H9 (cell line): ENCODE results near the gene ATF7IP2. TPM values are rescaled to one million over a fixed set of nuclear protein-coding genes. Genes with fewer than 3 reads are reported as not detected.
A peak's percentile ranks its signal among the peaks of the same experiment; 100 is the strongest.

ENCODE experiments used
- DNase-seq: peaks from one replicate; pipeline ENCODE4 v3.0.0-alpha.2; 2017
- H2AFZ ChIP-seq: one replicate; pipeline ENCODE4 v1.6.1; 2013; ENCODE audit warnings: mild to moderate bottlenecking, low read length, control low read depth, moderate library complexity
- H2AK5ac ChIP-seq: 2 replicates; pipeline ENCODE4 v1.6.1; 2013; ENCODE audit warnings: low read length, control low read depth, mixed read lengths; ENCODE audit not compliant: insufficient read length
- H2BK120ac ChIP-seq: one replicate; pipeline ENCODE4 v1.6.1; 2013; ENCODE audit warnings: low read depth, mild to moderate bottlenecking, low read length, control low read depth, inconsistent platforms; ENCODE audit not compliant: poor library complexity, severe bottlenecking
- H2BK12ac ChIP-seq: 2 replicates; pipeline ENCODE4 v1.6.1; 2013; ENCODE audit warnings: low read length, control low read depth, mixed read lengths, low read depth; ENCODE audit not compliant: insufficient read length
- H2BK15ac ChIP-seq: 2 replicates; pipeline ENCODE4 v1.6.1; 2013; ENCODE audit warnings: low read depth, low read length, control low read depth
- H2BK20ac ChIP-seq: one replicate; pipeline ENCODE4 v1.6.1; 2013; ENCODE audit warnings: low read depth, mild to moderate bottlenecking, low read length, control low read depth, inconsistent platforms; ENCODE audit not compliant: poor library complexity, severe bottlenecking
- H2BK5ac ChIP-seq: 2 replicates; pipeline ENCODE4 v1.6.1; 2013; ENCODE audit warnings: low read length, control low read depth, mixed read lengths; ENCODE audit not compliant: insufficient read length
- H3K14ac ChIP-seq: 2 replicates; pipeline ENCODE4 v1.6.1; 2013; ENCODE audit warnings: low read length, control low read depth; ENCODE audit not compliant: insufficient read depth
- H3K18ac ChIP-seq: 2 replicates; pipeline ENCODE4 v1.6.1; 2013; ENCODE audit warnings: low read depth, mild to moderate bottlenecking, mixed read lengths, low read length, control low read depth; ENCODE audit not compliant: insufficient read length
- H3K23ac ChIP-seq: 2 replicates; pipeline ENCODE4 v1.6.1; 2013; ENCODE audit warnings: low read length, control low read depth, mixed read lengths, low read depth; ENCODE audit not compliant: insufficient read length
- H3K23me2 ChIP-seq: 2 replicates; pipeline ENCODE4 v1.6.1; 2013; ENCODE audit warnings: low read depth, mild to moderate bottlenecking, mixed read lengths, low read length, control low read depth; ENCODE audit not compliant: insufficient read length, poor library complexity, severe bottlenecking
- H3K27ac ChIP-seq: 2 replicates; pipeline ENCODE4 v1.5.1; 2013; ENCODE audit warnings: low read length, control low read depth, mixed read lengths, low read depth; ENCODE audit not compliant: insufficient read length
- H3K27me3 ChIP-seq: 2 replicates; pipeline ENCODE4 v1.6.1; 2013; ENCODE audit warnings: low read length, control low read depth, inconsistent platforms; ENCODE audit not compliant: insufficient read depth
- H3K4ac ChIP-seq: 2 replicates; pipeline ENCODE4 v1.6.1; 2013; ENCODE audit warnings: low read depth, mild to moderate bottlenecking, control low read depth, inconsistent platforms, low read length, moderate library complexity
- H3K4me1 ChIP-seq: 2 replicates; pipeline ENCODE4 v1.6.1; 2013; ENCODE audit warnings: low read length, control low read depth, inconsistent platforms; ENCODE audit not compliant: insufficient read depth
- H3K4me2 ChIP-seq: 2 replicates; pipeline ENCODE4 v1.6.1; 2013; ENCODE audit warnings: low read length, control low read depth, mixed read lengths; ENCODE audit not compliant: insufficient read length, insufficient read depth
- H3K56ac ChIP-seq: 2 replicates; pipeline ENCODE4 v1.6.1; 2013; ENCODE audit warnings: low read depth, mild to moderate bottlenecking, mixed read lengths, low read length, control low read depth; ENCODE audit not compliant: insufficient read length
- H3K79me1 ChIP-seq: 2 replicates; pipeline ENCODE4 v1.6.1; 2013; ENCODE audit warnings: low read depth, mild to moderate bottlenecking, moderate library complexity, low read length, control low read depth, inconsistent platforms; ENCODE audit not compliant: insufficient read depth, poor library complexity, severe bottlenecking
- H3K79me2 ChIP-seq: 2 replicates; pipeline ENCODE4 v1.6.1; 2013; ENCODE audit warnings: low read length, control low read depth, inconsistent platforms; ENCODE audit not compliant: insufficient read depth
- H3K9ac ChIP-seq: 2 replicates; pipeline ENCODE4 v1.6.1; 2013; ENCODE audit warnings: low read length, control low read depth, mixed read lengths; ENCODE audit not compliant: insufficient read length; ENCODE audit errors: extremely low read depth
- H3K9me3 ChIP-seq: one replicate; pipeline ENCODE4 v1.6.1; 2013; ENCODE audit warnings: low read depth, low read length, inconsistent platforms; ENCODE audit not compliant: control insufficient read depth
- H3T11ph ChIP-seq: one replicate; pipeline ENCODE4 v1.6.1; 2013; ENCODE audit warnings: mild to moderate bottlenecking, low read length, control low read depth, inconsistent platforms
- H4K20me1 ChIP-seq: one replicate; pipeline ENCODE4 v1.6.1; 2013; ENCODE audit not compliant: control insufficient read depth, insufficient read length, insufficient read depth
- H4K5ac ChIP-seq: 2 replicates; pipeline ENCODE4 v1.6.1; 2013; ENCODE audit warnings: low read depth, mild to moderate bottlenecking, mixed read lengths, low read length, control low read depth; ENCODE audit not compliant: insufficient read length
- H4K8ac ChIP-seq: replicated peaks from 2 replicates; pipeline ENCODE4 v1.6.1; 2013; ENCODE audit warnings: low read length, control low read depth, mixed read lengths, low read depth; ENCODE audit not compliant: insufficient read length
- H4K91ac ChIP-seq: 2 replicates; pipeline ENCODE4 v1.6.1; 2013; ENCODE audit warnings: low read depth, mild to moderate bottlenecking, moderate library complexity, mixed read lengths, low read length, control low read depth; ENCODE audit not compliant: insufficient read length
- H3K27ac Mint-ChIP-seq, 3 experiments: 2 replicates in 2 of 3; 3 replicates in 1 of 3; pipeline ENCODE4 v1.8.0; 2020 to 2021; ENCODE audit warnings: mixed read lengths in 3 of 3, mild to moderate bottlenecking in 1 of 3, moderate library complexity in 1 of 3
- H3K27me3 Mint-ChIP-seq: 2 replicates; pipeline ENCODE4 v1.8.0; 2021; ENCODE audit warnings: low read depth, mild to moderate bottlenecking, moderate library complexity, mixed read lengths
- H3K36me3 Mint-ChIP-seq, 3 experiments: 2 replicates in 2 of 3; 3 replicates in 1 of 3; pipeline ENCODE4 v1.8.0; 2020 to 2021; ENCODE audit warnings: low read depth in 3 of 3, mixed read lengths in 3 of 3; ENCODE audit not compliant: insufficient read depth in 1 of 3
- H3K4me1 Mint-ChIP-seq, 2 experiments: 2 replicates each; pipeline ENCODE4 v1.8.0; 2020; ENCODE audit warnings: mixed read lengths in 2 of 2
- H3K4me3 Mint-ChIP-seq, 2 experiments: 2 replicates in 1 of 2; 3 replicates in 1 of 2; pipeline ENCODE4 v1.8.0; 2020 to 2021; ENCODE audit warnings: mild to moderate bottlenecking in 2 of 2, mixed read lengths in 2 of 2, moderate library complexity in 1 of 2
- H3K9me3 Mint-ChIP-seq, 2 experiments: 2 replicates in 1 of 2; 3 replicates in 1 of 2; pipeline ENCODE4 v1.8.0; 2020; ENCODE audit warnings: mild to moderate bottlenecking in 2 of 2, mixed read lengths in 2 of 2, moderate library complexity in 1 of 2
- WGBS: extraction: QIAGEN DNeasy Blood & Tissue Kit; methylation state at CpG from one replicate; pipeline ENCODE4 v1.1.7; 2013; ENCODE audit warnings: missing lambda C conversion rate, low lambda C conversion rate, mixed read lengths; ENCODE audit not compliant: insufficient read length; ENCODE audit errors: extremely low coverage; 5-methylcytosine and 5-hydroxymethylcytosine counted together
- total RNA-seq: library from RNA; stranded (reverse); gene quantifications from 2 replicates; pipeline ENCODE4 v1.2.1, GENCODE V29; 2021
- TF ChIP-seq, protein P1 (sequence below): fragments of 200-600 bp; sonication (generic); conservative IDR thresholded peaks from 3 replicates; pipeline ENCODE4 v1.8.0; 2021; ENCODE audit warnings: antibody characterized with exemption, mild to moderate bottlenecking

ATF7IP2 gene
- total RNA-seq, 1 experiment from 2014 or later, result 21.5 TPM

DNA sequence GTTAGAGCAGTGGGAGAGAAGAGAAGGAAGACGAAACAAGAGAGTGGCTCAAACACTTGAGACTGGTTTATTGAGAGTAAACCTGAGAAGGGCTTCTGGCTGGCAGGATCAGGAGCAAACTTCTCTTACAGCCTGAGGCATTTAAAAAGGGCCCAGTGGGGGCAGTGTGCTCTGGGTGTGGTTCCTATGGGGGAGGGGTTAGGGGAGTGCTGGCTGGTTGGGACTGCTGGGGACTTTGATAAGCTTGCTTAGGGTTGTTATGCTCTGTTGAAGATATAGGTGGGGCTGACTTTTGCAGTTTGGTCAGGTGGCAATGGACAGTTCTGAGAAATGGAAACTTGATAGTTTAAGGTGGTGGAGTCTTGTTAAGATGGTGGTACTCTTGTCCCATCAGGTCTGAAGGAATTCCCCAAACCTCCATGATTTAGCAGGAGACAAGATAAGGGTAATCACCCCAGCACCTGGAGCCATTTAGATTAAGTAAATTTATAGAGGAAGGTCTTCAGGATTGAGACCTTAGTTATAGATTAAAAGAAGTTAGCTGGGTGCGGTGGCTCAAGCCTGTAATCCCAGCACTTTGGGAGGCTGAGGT lies 115.3 kb downstream of the ATF7IP2 start:
- H3T11ph ChIP-seq, result no peak overlapping the region
- no peak overlapping the region for H4K8ac ChIP-seq
- no peak overlapping the region for H3K56ac ChIP-seq
- no CpG with 5 or more reads among the region's 2 CpGs for WGBS
- H3K18ac ChIP-seq, result no peak overlapping the region
- H3K79me1 ChIP-seq, result no peaks in the 10 kb centered on the region
- no peak overlapping the region for H3K27ac ChIP-seq
- no peaks in the 10 kb centered on the region for H3K27me3 ChIP-seq
- no peaks in the 10 kb centered on the region for H3K79me2 ChIP-seq
- no peak overlapping the region for H2BK15ac ChIP-seq
- no peak overlapping the region for H3K14ac ChIP-seq
- no peak overlapping the region for H3K9ac ChIP-seq
- H4K91ac ChIP-seq, result no peak overlapping the region
- no peaks in the 10 kb centered on the region for H3K9me3 ChIP-seq
- H4K5ac ChIP-seq, result no peak overlapping the region
- no peak overlapping the region for H3K4ac ChIP-seq
- H2AK5ac ChIP-seq, result no peak overlapping the region
- no peak overlapping the region for H3K23ac ChIP-seq
- no peaks in the 10 kb centered on the region for H4K20me1 ChIP-seq
- H3K9me3 Mint-ChIP-seq, result peaks cover 19 to 32% of the 10 kb centered on the region in 2 experiments
- H3K23me2 ChIP-seq, result no peaks in the 10 kb centered on the region
- H3K4me3 Mint-ChIP-seq, result no peak overlapping the region
- TF ChIP-seq, protein P1, sequence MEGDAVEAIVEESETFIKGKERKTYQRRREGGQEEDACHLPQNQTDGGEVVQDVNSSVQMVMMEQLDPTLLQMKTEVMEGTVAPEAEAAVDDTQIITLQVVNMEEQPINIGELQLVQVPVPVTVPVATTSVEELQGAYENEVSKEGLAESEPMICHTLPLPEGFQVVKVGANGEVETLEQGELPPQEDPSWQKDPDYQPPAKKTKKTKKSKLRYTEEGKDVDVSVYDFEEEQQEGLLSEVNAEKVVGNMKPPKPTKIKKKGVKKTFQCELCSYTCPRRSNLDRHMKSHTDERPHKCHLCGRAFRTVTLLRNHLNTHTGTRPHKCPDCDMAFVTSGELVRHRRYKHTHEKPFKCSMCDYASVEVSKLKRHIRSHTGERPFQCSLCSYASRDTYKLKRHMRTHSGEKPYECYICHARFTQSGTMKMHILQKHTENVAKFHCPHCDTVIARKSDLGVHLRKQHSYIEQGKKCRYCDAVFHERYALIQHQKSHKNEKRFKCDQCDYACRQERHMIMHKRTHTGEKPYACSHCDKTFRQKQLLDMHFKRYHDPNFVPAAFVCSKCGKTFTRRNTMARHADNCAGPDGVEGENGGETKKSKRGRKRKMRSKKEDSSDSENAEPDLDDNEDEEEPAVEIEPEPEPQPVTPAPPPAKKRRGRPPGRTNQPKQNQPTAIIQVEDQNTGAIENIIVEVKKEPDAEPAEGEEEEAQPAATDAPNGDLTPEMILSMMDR, result no peak
- no peak overlapping the region for H2BK20ac ChIP-seq
- peaks cover 9% of the 10 kb centered on the region; the same call in 1 of the 2 replicates for H3K4me1 ChIP-seq
- no peak overlapping the region for H3K4me2 ChIP-seq
- no peak overlapping the region for H2AFZ ChIP-seq
- H3K4me1 Mint-ChIP-seq, result peaks cover 39 to 49% of the 10 kb centered on the region in 2 experiments
- H2BK5ac ChIP-seq, result no peak overlapping the region
- peak overlapping the region in 1 of 3 experiments; percentile 55; a peak in 1 of 7 replicates for H3K27ac Mint-ChIP-seq
- no peaks in the 10 kb centered on the region for H3K27me3 Mint-ChIP-seq
- H2BK12ac ChIP-seq, result no peak overlapping the region
- peaks cover 8 to 20% (median 12%) of the 10 kb centered on the region in 3 experiments for H3K36me3 Mint-ChIP-seq
- no peak for DNase-seq
- H2BK120ac ChIP-seq, result no peak overlapping the region
